DND-41 (cell line): ENCODE results near the gene VWA2.

ENCODE experiments used
- EZH2 ChIP-seq: IDR thresholded peaks from 3 replicates; pipeline ENCODE4 v1.6.1; 2012; ENCODE audit warnings: borderline replicate concordance, low read depth, mild to moderate bottlenecking, moderate library complexity, low read length, inconsistent platforms; ENCODE audit not compliant: severe bottlenecking
- TF ChIP-seq, protein P1 (sequence below): IDR thresholded peaks from 2 replicates; pipeline ENCODE4 v1.5.1; 2012; ENCODE audit warnings: borderline replicate concordance, low read length, moderate library complexity, mild to moderate bottlenecking; ENCODE audit not compliant: poor library complexity, severe bottlenecking; ENCODE audit errors: extremely low read depth

DNA sequence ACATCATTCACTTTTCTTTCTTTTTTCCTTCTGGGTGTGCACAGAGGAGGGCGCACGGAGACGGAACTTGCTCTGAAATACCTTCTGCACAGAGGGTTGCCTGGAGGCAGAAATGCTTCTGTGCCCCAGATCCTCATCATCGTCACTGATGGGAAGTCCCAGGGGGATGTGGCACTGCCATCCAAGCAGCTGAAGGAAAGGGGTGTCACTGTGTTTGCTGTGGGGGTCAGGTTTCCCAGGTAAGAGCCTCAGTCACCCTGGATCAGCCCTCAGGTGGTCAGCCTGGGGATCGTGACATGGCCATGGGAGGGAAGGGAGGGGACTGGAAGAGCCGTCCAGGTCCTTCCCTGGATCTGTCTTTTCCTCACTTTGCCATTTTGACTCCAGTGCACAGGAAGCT is 33.6 kb downstream of the VWA2 start:
- TF ChIP-seq, protein P1, sequence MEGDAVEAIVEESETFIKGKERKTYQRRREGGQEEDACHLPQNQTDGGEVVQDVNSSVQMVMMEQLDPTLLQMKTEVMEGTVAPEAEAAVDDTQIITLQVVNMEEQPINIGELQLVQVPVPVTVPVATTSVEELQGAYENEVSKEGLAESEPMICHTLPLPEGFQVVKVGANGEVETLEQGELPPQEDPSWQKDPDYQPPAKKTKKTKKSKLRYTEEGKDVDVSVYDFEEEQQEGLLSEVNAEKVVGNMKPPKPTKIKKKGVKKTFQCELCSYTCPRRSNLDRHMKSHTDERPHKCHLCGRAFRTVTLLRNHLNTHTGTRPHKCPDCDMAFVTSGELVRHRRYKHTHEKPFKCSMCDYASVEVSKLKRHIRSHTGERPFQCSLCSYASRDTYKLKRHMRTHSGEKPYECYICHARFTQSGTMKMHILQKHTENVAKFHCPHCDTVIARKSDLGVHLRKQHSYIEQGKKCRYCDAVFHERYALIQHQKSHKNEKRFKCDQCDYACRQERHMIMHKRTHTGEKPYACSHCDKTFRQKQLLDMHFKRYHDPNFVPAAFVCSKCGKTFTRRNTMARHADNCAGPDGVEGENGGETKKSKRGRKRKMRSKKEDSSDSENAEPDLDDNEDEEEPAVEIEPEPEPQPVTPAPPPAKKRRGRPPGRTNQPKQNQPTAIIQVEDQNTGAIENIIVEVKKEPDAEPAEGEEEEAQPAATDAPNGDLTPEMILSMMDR, result no peak
- TF ChIP-seq EZH2, result no peak
